PC-3 (cell line): Measurements from ENCODE around the gene LCLAT1. TPM values are rescaled to one million over a fixed set of nuclear protein-coding genes. Genes with fewer than 3 reads are reported as not detected.

Experiments used
- ATAC-seq: fragments of 200-7000 bp; cut with Tn5 transposase; 2 replicates; pipeline ENCODE4 v1.9.1; 2020; ENCODE audit warnings: mild to moderate bottlenecking, moderate library complexity
- BruUV-seq: library from RNA; stranded (reverse); fragments of 400-500 nt; replicated peaks from 2 replicates; lab custom pipeline; 2021; lab: Mats Ljungman, UMichigan
- CTCF ChIA-PET: fragments of 300-600 bp; sonication (Branson Sonifier 250); formaldehyde crosslinking; loops from one replicate; lab custom pipeline; 2022; ENCODE audit warnings: antibody characterized with exemption; lab: Charles Lee
- POLR2A ChIA-PET: fragments of 300-600 bp; sonication (Branson Sonifier 250); formaldehyde crosslinking; loops from one replicate; lab custom pipeline; 2022; ENCODE audit warnings: antibody characterized with exemption; ENCODE audit not compliant: unreplicated experiment; lab: Charles Lee
- DNase-seq: peaks from one replicate; pipeline ENCODE4 v3.0.0-alpha.2; 2015
- H2AFZ ChIP-seq: fragments of 300-600 bp; sonication (generic); 2 replicates; pipeline ENCODE4 v1.6.0; 2016; ENCODE audit warnings: antibody characterized with exemption, low read length
- H3F3A ChIP-seq: fragments of 300-600 bp; sonication (generic); one replicate; pipeline ENCODE4 v1.6.0; 2017; ENCODE audit warnings: antibody characterized with exemption, low read length, control low read depth, mild to moderate bottlenecking; ENCODE audit not compliant: unreplicated experiment
- H3K27ac ChIP-seq: fragments of 300-600 bp; sonication (generic); 2 replicates; pipeline ENCODE4 v1.5.1; 2016; ENCODE audit warnings: mild to moderate bottlenecking, low read length
- H3K27me3 ChIP-seq: fragments of 300-600 bp; sonication (generic); 2 replicates; pipeline ENCODE4 v1.6.1; 2016; ENCODE audit warnings: low read length, mixed read lengths
- H3K36me3 ChIP-seq: fragments of 300-600 bp; sonication (generic); 2 replicates; pipeline ENCODE4 v1.6.1; 2016; ENCODE audit warnings: low read depth, mixed run types, low read length, mixed read lengths
- H3K4me1 ChIP-seq: fragments of 300-600 bp; sonication (generic); 2 replicates; pipeline ENCODE4 v1.5.1; 2016; ENCODE audit warnings: low read length; ENCODE audit not compliant: insufficient read depth
- H3K4me2 ChIP-seq: fragments of 300-600 bp; sonication (generic); 2 replicates; pipeline ENCODE4 v1.6.0; 2016; ENCODE audit warnings: low read length
- H3K4me3 ChIP-seq: fragments of 300-600 bp; sonication (generic); 2 replicates; pipeline ENCODE4 v1.5.1; 2016; ENCODE audit warnings: mild to moderate bottlenecking, low read length, mixed read lengths
- H3K79me2 ChIP-seq: fragments of 300-600 bp; sonication (generic); 2 replicates; pipeline ENCODE4 v1.6.1; 2017; ENCODE audit warnings: low read length, mixed read lengths
- H3K9ac ChIP-seq: fragments of 300-600 bp; sonication (generic); 2 replicates; pipeline ENCODE4 v1.6.0; 2016; ENCODE audit warnings: mild to moderate bottlenecking, low read length
- H3K9me2 ChIP-seq: fragments of 300-600 bp; sonication (generic); replicated peaks from 2 replicates; pipeline ENCODE4 v1.6.1; 2016; ENCODE audit warnings: mixed run types, low read length, mixed read lengths
- H3K9me3 ChIP-seq: fragments of 300-600 bp; sonication (generic); 2 replicates; pipeline ENCODE4 v1.6.1; 2016; ENCODE audit warnings: low read length, mixed read lengths
- H4K20me1 ChIP-seq: fragments of 300-600 bp; sonication (generic); 2 replicates; pipeline ENCODE4 v1.6.1; 2016; ENCODE audit warnings: low read length, mixed read lengths
- EZH2 ChIP-seq: fragments of 300-600 bp; sonication (generic); IDR thresholded peaks from one replicate; pipeline ENCODE4 v1.6.1; 2017; ENCODE audit warnings: antibody characterized with exemption, mild to moderate bottlenecking, low read length; ENCODE audit not compliant: unreplicated experiment
- EZH2phosphoT487 ChIP-seq: fragments of 300-600 bp; sonication (generic); IDR thresholded peaks from 2 replicates; pipeline ENCODE4 v1.6.1; 2018; ENCODE audit warnings: mild to moderate bottlenecking, antibody characterized with exemption, low read length, borderline replicate concordance
- intact Hi-C: fragments of 100-400 bp; cut with micrococcal nuclease; formaldehyde crosslinking; loops from 2 replicates; pipeline ENCODE4 v1.9.0; 2023
- total RNA-seq: library from RNA; depleted of rRNA; stranded (reverse); fragments of >200 nt; gene quantifications from 2 replicates; pipeline ENCODE4 v1.2.3, GENCODE V29; 2014
- TF ChIP-seq, protein P1 (sequence below): fragments of 300-600 bp; sonication (generic); conservative IDR thresholded peaks from 2 replicates; pipeline ENCODE4 v1.5.1; 2017; ENCODE audit warnings: antibody characterized with exemption, low read depth, mild to moderate bottlenecking, low read length

Gene LCLAT1
- total RNA-seq, 1 experiment from 2014 or later: 22.0 TPM

DNA sequence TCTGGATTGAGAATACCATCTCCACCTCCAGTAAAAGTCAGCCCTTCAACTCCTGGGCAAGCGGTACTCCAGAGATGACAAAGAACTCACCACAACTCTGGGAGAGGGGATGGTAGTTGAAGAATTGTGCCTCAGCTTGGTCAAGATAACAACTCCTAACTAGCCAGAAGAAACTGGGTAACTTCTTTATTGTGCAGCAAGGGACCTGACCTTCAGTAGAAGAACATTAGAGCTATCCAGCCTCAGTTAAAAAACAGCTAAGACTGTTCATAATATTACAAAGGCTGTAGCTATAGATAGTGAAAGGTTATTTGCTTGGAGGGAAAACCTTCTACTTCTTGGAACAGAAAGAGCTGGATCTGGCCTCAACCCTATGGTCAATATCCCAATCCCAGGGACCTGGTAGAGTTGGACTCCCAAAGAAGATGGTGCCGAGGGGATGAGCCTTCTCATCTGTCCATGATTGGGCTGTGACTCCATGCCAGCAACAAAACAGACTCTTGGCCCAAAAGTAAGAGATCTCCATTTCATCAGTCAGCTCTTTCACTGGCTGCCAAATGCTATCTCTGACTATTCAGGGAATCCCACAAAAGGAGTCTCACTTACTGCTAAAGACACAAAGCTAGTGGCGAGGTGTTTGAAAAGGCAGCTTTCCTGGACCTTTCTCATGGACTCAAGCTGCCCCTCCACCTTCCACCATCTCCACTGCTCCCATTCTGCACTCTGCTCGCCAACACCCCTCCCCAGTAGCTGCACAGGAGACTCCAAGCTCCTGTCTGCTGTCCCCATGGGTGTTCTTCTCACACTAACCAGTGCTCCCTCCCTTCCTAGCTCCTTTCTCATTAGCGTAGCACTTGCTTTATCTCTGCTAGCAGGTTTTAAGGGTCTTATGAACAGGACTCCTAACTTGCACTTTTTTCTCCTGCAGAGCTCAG, 214.4 kb downstream of the LCLAT1 start:
- peaks cover 8% of the 10 kb centered on the region for H3F3A ChIP-seq
- POLR2A ChIA-PET: interaction anchor here (0.5 kb wide), 1 partner anchor 452 kb away, joined by 4 read pairs; no protein-coding TSS in a partner anchor
- TF ChIP-seq EZH2phosphoT487: no peak
- TF ChIP-seq, protein P1, sequence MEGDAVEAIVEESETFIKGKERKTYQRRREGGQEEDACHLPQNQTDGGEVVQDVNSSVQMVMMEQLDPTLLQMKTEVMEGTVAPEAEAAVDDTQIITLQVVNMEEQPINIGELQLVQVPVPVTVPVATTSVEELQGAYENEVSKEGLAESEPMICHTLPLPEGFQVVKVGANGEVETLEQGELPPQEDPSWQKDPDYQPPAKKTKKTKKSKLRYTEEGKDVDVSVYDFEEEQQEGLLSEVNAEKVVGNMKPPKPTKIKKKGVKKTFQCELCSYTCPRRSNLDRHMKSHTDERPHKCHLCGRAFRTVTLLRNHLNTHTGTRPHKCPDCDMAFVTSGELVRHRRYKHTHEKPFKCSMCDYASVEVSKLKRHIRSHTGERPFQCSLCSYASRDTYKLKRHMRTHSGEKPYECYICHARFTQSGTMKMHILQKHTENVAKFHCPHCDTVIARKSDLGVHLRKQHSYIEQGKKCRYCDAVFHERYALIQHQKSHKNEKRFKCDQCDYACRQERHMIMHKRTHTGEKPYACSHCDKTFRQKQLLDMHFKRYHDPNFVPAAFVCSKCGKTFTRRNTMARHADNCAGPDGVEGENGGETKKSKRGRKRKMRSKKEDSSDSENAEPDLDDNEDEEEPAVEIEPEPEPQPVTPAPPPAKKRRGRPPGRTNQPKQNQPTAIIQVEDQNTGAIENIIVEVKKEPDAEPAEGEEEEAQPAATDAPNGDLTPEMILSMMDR: no peak
- TF ChIP-seq EZH2: no peak
- H3K9me3 ChIP-seq: no peaks in the 10 kb centered on the region
- DNase-seq: peak; percentile 12
- BruUV-seq: no TSS peak
- H3K36me3 ChIP-seq: no peaks in the 10 kb centered on the region
- no peak overlapping the region for H3K4me2 ChIP-seq
- CTCF ChIA-PET: no interaction called here
- H4K20me1 ChIP-seq: no peaks in the 10 kb centered on the region
- intact Hi-C loops: loop anchor here (2.0 to 10.0 kb wide), 3 partner anchors 27 to 387 kb away; no protein-coding TSS in a partner anchor
- H3K27ac ChIP-seq: no peak overlapping the region
- H3K9ac ChIP-seq: no peak overlapping the region
- H3K79me2 ChIP-seq: no peaks in the 10 kb centered on the region
- H3K27me3 ChIP-seq: no peaks in the 10 kb centered on the region
- no peak for ATAC-seq
- peaks cover 39% of the 10 kb centered on the region for H3K4me1 ChIP-seq
- no peaks in the 10 kb centered on the region for H3K9me2 ChIP-seq
- H2AFZ ChIP-seq: no peak overlapping the region
- no peak overlapping the region for H3K4me3 ChIP-seq

GRCh38 chr2:30662268-30663131, 215.5 kb downstream of the LCLAT1 start:
- intact Hi-C loops: loop anchor here (2.0 to 10.0 kb wide), 3 partner anchors 28 to 388 kb away; no protein-coding TSS in a partner anchor
- Histone ChIP-seq H3K27me3 (no peaks in the 10 kb centered on the region), H3K36me3 (0 out of 2 replicates have a peak, but pooled peaks cover under 1% of the 10 kb centered on the region), H3K4me1 (peaks cover 48% of the 10 kb centered on the region), H3K9me3 (no peaks in the 10 kb centered on the region), H4K20me1 (no peaks in the 10 kb centered on the region), H3K79me2 (no peaks in the 10 kb centered on the region), H3K9me2 (no peaks in the 10 kb centered on the region), H3K9ac (no peak overlapping the region), H3K27ac (peak overlapping the region; percentile 40), H2AFZ (peak overlapping the region; percentile 64), H3K4me2 (peak overlapping the region; percentile 30), H3F3A (peaks cover 12% of the 10 kb centered on the region), H3K4me3 (no peak overlapping the region)
- BruUV-seq: no TSS peak
- CTCF ChIA-PET: no interaction called here
- ATAC-seq (peak; percentile 23), DNase-seq (peak; percentile 65)
- no peak for TF ChIP-seq EZH2
- no peak for TF ChIP-seq EZH2phosphoT487
- TF ChIP-seq, protein P1: no peak
- POLR2A ChIA-PET: no interaction called here
